ENCODE measurements around the gene ADGRB3. TPM values are rescaled to one million over a fixed set of nuclear protein-coding genes. Genes with fewer than 3 reads are reported as not detected.

ADGRB3 gene
- total and polyA plus RNA-seq, 2 donors (not counting 3 experiments of a cell fraction or from before 2014, with no cell fraction given) = not detected

- DNase-seq (ENCODE audit: low read depth, low spot score) (no peak), FAIRE-seq (no peak)
- H3K27me3 ChIP-seq (ENCODE audit: control insufficient read depth in 2 of 2, insufficient read depth in 2 of 2, low read length in 2 of 2) = no peaks in the 10 kb centered on the region
- no peaks in the 10 kb centered on the region for H3K36me3 ChIP-seq (ENCODE audit: control insufficient read depth in 2 of 2, extremely low read depth in 1 of 2, insufficient read depth in 2 of 2, low read length in 2 of 2)
- H3K4me1 ChIP-seq (ENCODE audit: control insufficient read depth, extremely low read depth, insufficient read depth, low read length) = no peaks in the 10 kb centered on the region
- no peaks in the 10 kb centered on the region for H3K9me3 ChIP-seq (replicated peaks; ENCODE audit: control insufficient read depth, insufficient read depth, low read length)
- H3K4me2 ChIP-seq (ENCODE audit: insufficient read depth, low read length) = no peak overlapping the region
- POLR2A ChIA-PET = no interaction called here
- H4K20me1 ChIP-seq (replicated peaks; ENCODE audit: control insufficient read depth, extremely low read depth, insufficient read depth, low read length) = no peaks in the 10 kb centered on the region
- H3K9ac ChIP-seq (replicated peaks; ENCODE audit: extremely low read depth, insufficient read depth, low read length) = no peak overlapping the region
- CTCF ChIA-PET = no interaction called here
- TF ChIP-seq MAX (IDR thresholded peaks at IDR 0.05; ENCODE audit: insufficient read depth, insufficient read length) (no peak), EZH2 (IDR thresholded peaks at IDR 0.05; ENCODE audit: borderline replicate concordance, low read depth, low read length, severe bottlenecking) (no peak), MYC (IDR thresholded peaks at IDR 0.05; ENCODE audit: low read depth, low read length) (no peak), POLR2A (IDR thresholded peaks at IDR 0.05; ENCODE audit: low read depth, low read length) (no peak), CTCF (IDR thresholded peaks at IDR 0.05; ENCODE audit: extremely low read depth in 1 of 2, insufficient read depth in 1 of 2, low read depth in 1 of 2, low read length in 2 of 2) (no peak), JUN (IDR thresholded peaks at IDR 0.05; ENCODE audit: borderline replicate concordance, insufficient read depth, insufficient read length, low read depth) (no peak), GATA2 (IDR thresholded peaks at IDR 0.05; ENCODE audit: insufficient read depth, insufficient read length, low read depth, low read length) (no peak), POLR2AphosphoS5 (IDR thresholded peaks at IDR 0.05; ENCODE audit: insufficient read depth, low read depth, low read length) (no peak), FOS (IDR thresholded peaks at IDR 0.05; ENCODE audit: borderline replicate concordance, insufficient read depth, low read length) (no peak)
- H2AFZ ChIP-seq (ENCODE audit: low read depth, low read length) = no peak overlapping the region
- H3K9me1 ChIP-seq (replicated peaks; ENCODE audit: control insufficient read depth, extremely low read depth, insufficient read depth, low read length) = no peaks in the 10 kb centered on the region
- no peak overlapping the region for H3K4me3 ChIP-seq (replicated peaks in 1 of 3; ENCODE audit: insufficient read depth in 1 of 3, low read depth in 1 of 3, low read length in 3 of 3)
- intact Hi-C loops (cut with micrococcal nuclease) = no loop called here
- dilution Hi-C loops (cut with MboI; ENCODE audit: extremely low pct_ligation_motif_present, low sequenced_read_pairs) = no loop called here
- no TSS peak for BruUV-seq (replicated peaks)
- H3K27ac ChIP-seq (ENCODE audit: insufficient read depth, low read depth, low read length) = no peak overlapping the region
- no peaks in the 10 kb centered on the region for H3K79me2 ChIP-seq (ENCODE audit: control insufficient read depth, insufficient read depth, low read length)
Observed at GRCh38 chr6:68695403-68695802, 60.3 kb downstream of the ADGRB3 start.
